SJSA1 (cell line): Measurements from ENCODE around the gene CARMIL3. TPM values are rescaled to one million over a fixed set of nuclear protein-coding genes. Genes with fewer than 3 reads are reported as not detected.
"Not testable (repeated sequence)": the region's sequence is repeated elsewhere in the genome, so short reads cannot be mapped to it uniquely, and the experiment has no call there.

Experiments used
- DNase-seq, 2 experiments: peaks; one replicate each; pipeline ENCODE4 v3.0.0-alpha.2; 2015 to 2020; ENCODE audit warnings: low spot score in 2 of 2, low read depth in 1 of 2
- H3K27ac ChIP-seq: fragments of 250-450 bp; sonication (Bioruptor Pico); 2 replicates; pipeline ENCODE4 v1.5.1; 2020; ENCODE audit warnings: mild to moderate bottlenecking, moderate library complexity
- H3K27me3 ChIP-seq: fragments of 250-450 bp; sonication (Bioruptor Pico); replicated peaks from 2 replicates; pipeline ENCODE4 v1.5.1; 2020; ENCODE audit warnings: mild to moderate bottlenecking, moderate library complexity
- H3K36me3 ChIP-seq: fragments of 250-450 bp; sonication (Bioruptor Pico); 2 replicates; pipeline ENCODE4 v1.5.1; 2020; ENCODE audit warnings: mild to moderate bottlenecking
- H3K4me1 ChIP-seq: fragments of 250-450 bp; sonication (Bioruptor Pico); replicated peaks from 2 replicates; pipeline ENCODE4 v1.6.1; 2021; ENCODE audit warnings: mild to moderate bottlenecking
- H3K4me3 ChIP-seq: fragments of 250-450 bp; sonication (Bioruptor Pico); 2 replicates; pipeline ENCODE4 v1.5.1; 2020; ENCODE audit warnings: mild to moderate bottlenecking
- H3K9me3 ChIP-seq: fragments of 250-450 bp; sonication (Bioruptor Pico); replicated peaks from 2 replicates; pipeline ENCODE4 v1.5.1; 2020; ENCODE audit warnings: mild to moderate bottlenecking
- total RNA-seq: library from RNA; depleted of rRNA; stranded (reverse); fragments of >200 nt; shearing (Covaris generic); gene quantifications from 2 replicates; pipeline ENCODE4 v1.2.3, GENCODE V29; 2014

CARMIL3 gene
- total RNA-seq, 1 experiment from 2014 or later: not detected

GRCh38 chr14:24105609-24106239 lies 53.9 kb downstream of the CARMIL3 start:
- H3K27ac ChIP-seq, DNase-seq, H3K4me1 ChIP-seq, H3K9me3 ChIP-seq, H3K36me3 ChIP-seq, H3K27me3 ChIP-seq, H3K4me3 ChIP-seq: not testable (repeated sequence)

DNA sequence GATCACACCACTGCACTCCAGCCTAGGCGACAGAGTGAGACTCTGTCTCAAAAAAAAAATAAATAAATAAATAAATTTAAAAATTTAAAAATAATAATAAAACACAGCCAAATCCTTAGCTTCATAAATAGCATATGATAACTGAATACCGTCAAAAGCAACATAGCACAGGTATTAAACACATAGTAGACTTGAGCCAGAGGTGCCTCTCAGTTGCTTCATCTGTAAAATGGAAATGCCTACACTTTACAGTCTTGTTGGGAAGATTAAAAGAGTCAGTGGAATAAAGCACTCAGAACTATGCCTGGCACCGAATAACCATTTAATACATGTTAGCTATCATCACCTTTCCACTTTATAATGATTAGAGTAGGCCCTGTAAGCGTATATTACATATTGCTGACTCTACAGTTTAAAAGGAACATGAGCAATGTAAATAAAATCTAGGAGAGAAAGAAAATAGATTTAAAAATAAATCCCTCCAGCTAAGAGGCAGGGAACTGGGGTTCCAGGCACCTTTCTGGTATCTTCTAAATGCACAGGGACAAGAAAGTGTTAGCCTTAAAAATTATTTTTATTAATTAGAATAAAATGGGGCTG lies 55.0 kb downstream of the CARMIL3 start:
- Histone ChIP-seq H3K27me3 (no peaks in the 10 kb centered on the region), H3K36me3 (0 out of 2 replicates have a peak, but pooled peaks cover 2% of the 10 kb centered on the region)

GRCh38 chr14:24108336-24108874 lies 56.6 kb downstream of the CARMIL3 start:
- Histone ChIP-seq H3K27ac (no peak overlapping the region), H3K27me3 (no peaks in the 10 kb centered on the region), H3K36me3 (0 out of 2 replicates have a peak, but pooled peaks cover 2% of the 10 kb centered on the region), H3K4me1 (no peaks in the 10 kb centered on the region), H3K9me3 (no peaks in the 10 kb centered on the region), H3K4me3 (no peak overlapping the region)
- no peak for DNase-seq

More for the DNA sequence above, 55.0 kb downstream of the CARMIL3 start:
- Histone ChIP-seq H3K4me1 (no peaks in the 10 kb centered on the region), H3K4me3 (no peak overlapping the region), H3K9me3 (no peaks in the 10 kb centered on the region), H3K27ac (no peak overlapping the region)
- no peak for DNase-seq

- no peak overlapping the region for H3K4me3 ChIP-seq
- H3K36me3 ChIP-seq: no peaks in the 10 kb centered on the region
- H3K27ac ChIP-seq: no peak overlapping the region
- H3K27me3 ChIP-seq: no peaks in the 10 kb centered on the region
- H3K9me3 ChIP-seq: no peaks in the 10 kb centered on the region
- DNase-seq: no peak
- no peaks in the 10 kb centered on the region for H3K4me1 ChIP-seq
These were observed 58.3 kb downstream of the CARMIL3 start for GRCh38 chr14:24110060-24110459.

- no peaks in the 10 kb centered on the region for H3K27me3 ChIP-seq
- peaks cover 2% of the 10 kb centered on the region for H3K4me1 ChIP-seq
- H3K4me3 ChIP-seq: no peak overlapping the region
- H3K27ac ChIP-seq: no peak overlapping the region
- no peak for DNase-seq
- no peaks in the 10 kb centered on the region for H3K9me3 ChIP-seq
- no peaks in the 10 kb centered on the region for H3K36me3 ChIP-seq
These were observed 58.7 kb downstream of the CARMIL3 start for GRCh38 chr14:24110523-24110922.

GRCh38 chr14:24113379-24113800 lies 61.6 kb downstream of the CARMIL3 start:
- peak overlapping the region; percentile 92 for H3K27ac ChIP-seq
- H3K4me1 ChIP-seq: peaks cover 7% of the 10 kb centered on the region
- H3K9me3 ChIP-seq: no peaks in the 10 kb centered on the region
- peak overlapping the region; percentile 65 for H3K4me3 ChIP-seq
- H3K36me3 ChIP-seq: peaks cover 14% of the 10 kb centered on the region
- DNase-seq: no peak
- H3K27me3 ChIP-seq: no peaks in the 10 kb centered on the region

GRCh38 chr14:24113801-24114531 lies 62.2 kb downstream of the CARMIL3 start:
- Histone ChIP-seq H3K27ac (peak overlapping the region; percentile 92), H3K36me3 (peaks cover 17% of the 10 kb centered on the region), H3K4me1 (peaks cover 7% of the 10 kb centered on the region), H3K4me3 (peak overlapping the region; percentile 65), H3K9me3 (no peaks in the 10 kb centered on the region), H3K27me3 (no peaks in the 10 kb centered on the region)
- DNase-seq: peak in 1 of 2 experiments; percentile 92

DNA sequence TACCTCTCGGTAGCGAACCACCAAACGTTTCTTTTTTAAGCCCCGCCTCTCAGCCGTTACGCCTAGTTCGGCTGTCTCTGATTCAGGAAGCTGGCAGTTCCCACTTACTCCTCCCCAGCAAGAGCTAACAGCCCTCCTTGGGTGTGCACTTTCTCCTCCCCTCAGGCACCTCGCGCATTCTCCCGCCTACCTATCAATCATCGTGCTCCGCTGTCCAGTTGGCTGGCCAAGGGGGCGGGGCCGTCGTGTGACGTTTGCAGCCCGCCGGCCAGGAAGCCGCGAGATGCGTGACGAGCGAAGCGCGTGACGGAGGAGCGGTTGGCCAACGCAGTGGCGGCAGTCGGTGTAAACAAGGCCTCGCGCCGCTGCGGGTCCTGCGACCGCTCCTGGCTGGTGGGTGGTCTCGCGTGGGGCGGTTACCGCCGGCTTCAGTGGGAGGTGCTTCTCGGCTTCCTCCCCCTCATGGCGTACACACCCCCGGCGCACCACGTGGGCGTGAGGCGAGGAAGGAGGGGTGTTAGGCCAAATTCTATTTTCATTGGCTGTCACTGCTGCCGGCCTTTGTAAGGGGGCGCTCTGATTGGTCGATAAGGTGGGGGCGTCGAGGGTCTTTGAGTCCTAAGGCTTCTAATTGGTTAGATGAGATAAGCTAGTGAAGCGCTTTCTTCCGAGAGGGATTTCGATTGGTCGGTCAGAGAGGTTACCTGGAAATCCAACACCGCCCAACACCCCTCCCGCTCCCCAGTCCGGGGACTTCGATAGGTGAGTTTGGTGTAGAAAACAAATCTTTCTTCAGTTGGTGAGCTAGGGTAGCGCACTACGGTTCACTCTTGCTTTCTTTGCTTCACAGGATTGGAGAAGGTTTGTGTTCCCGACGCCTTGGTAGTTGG lies 63.0 kb downstream of the CARMIL3 start, which contains the start of the genes DCAF11 and NRL:
Gene DCAF11, plus strand, starts transcription at position 246 of the 890 bp plus-strand sequence. CDS start 818 bp downstream, outside the sequence.
Gene NRL, minus strand, starts transcription at position 418 of the 890 bp plus-strand sequence. CDS start 32,101 bp downstream, outside the sequence.
- Histone ChIP-seq H3K36me3 (peaks cover 22% of the 10 kb centered on the region), H3K4me3 (peak within 1 kb of the TSS; percentile 65), H3K4me1 (peaks cover 7% of the 10 kb centered on the region), H3K27ac (peak within 1 kb of the TSS; percentile 92), H3K9me3 (no peaks in the 10 kb centered on the region), H3K27me3 (no peaks in the 10 kb centered on the region)
- peak; percentile 99 to 100 for DNase-seq

- H3K36me3 ChIP-seq: peaks cover 23% of the 10 kb centered on the region
- H3K4me1 ChIP-seq: peaks cover 7% of the 10 kb centered on the region
- no peak for DNase-seq
- H3K9me3 ChIP-seq: no peaks in the 10 kb centered on the region
- H3K27me3 ChIP-seq: no peaks in the 10 kb centered on the region
- H3K27ac ChIP-seq: peak overlapping the region; percentile 92
- peak overlapping the region; percentile 65 for H3K4me3 ChIP-seq
These were observed 63.8 kb downstream of the CARMIL3 start for GRCh38 chr14:24115422-24116127.

DNA sequence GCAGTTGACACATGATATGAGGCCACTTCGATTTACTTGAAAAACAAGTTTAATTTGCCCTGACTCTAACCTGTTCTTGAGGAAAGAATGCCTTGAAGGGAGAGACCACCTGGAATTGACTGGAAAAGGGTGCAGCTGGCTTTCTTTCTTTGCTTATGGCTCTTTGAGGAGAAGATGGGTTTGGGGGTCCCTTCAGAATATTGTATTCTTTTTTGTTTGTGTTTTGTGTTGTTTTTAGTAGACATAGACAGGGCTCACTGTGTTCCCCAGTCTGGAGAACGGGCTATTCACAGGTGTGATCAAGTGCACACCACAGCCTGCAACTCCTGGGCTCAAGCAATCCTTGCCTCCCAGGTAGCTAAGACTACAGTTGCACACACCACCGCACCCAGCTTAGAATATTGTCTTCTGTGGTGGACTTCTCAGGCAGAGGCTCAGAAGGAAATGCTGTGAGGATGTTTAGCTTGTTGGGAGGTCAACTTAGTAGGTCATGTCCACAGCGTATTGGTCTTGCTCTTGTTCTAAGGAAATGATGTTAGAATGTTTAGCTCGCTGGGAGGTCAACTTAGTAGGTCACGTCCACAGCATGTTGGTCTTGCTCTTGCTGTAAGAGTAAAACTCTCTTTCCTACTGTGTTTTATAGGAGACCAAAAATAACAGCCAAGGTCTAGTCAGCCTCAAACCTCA lies 64.5 kb downstream of the CARMIL3 start:
- peaks cover 25% of the 10 kb centered on the region for H3K36me3 ChIP-seq
- no peak for DNase-seq
- H3K9me3 ChIP-seq: no peaks in the 10 kb centered on the region

DNA sequence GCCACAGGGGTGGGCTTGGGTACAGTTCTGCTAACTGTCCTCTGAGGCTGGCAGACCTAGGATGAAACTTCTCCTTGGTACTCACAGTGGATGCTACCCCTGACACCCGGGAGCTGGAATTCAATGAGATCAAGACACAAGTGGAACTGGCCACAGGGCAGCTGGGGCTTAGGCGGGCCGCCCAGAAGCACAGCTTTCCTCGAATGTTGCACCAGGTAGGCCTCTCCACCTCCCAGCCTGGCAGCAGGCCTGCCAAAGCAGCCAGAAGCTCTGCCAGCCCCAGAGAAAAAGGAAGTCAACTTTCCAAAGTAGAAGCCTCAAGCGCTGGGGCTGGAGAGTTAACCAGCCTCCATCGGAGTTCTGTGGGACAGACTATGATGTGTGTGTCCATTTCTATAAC lies 65.4 kb downstream of the CARMIL3 start:
- peaks cover 30% of the 10 kb centered on the region for H3K36me3 ChIP-seq

More for the DNA sequence above, 64.5 kb downstream of the CARMIL3 start:
- peaks cover 7% of the 10 kb centered on the region for H3K4me1 ChIP-seq
- H3K4me3 ChIP-seq: no peak overlapping the region
- no peaks in the 10 kb centered on the region for H3K27me3 ChIP-seq
- H3K27ac ChIP-seq: no peak overlapping the region

More for the DNA sequence above, 65.4 kb downstream of the CARMIL3 start:
- no peak for DNase-seq
- Histone ChIP-seq H3K27ac (no peak overlapping the region), H3K27me3 (no peaks in the 10 kb centered on the region), H3K9me3 (no peaks in the 10 kb centered on the region), H3K4me3 (no peak overlapping the region), H3K4me1 (peaks cover 7% of the 10 kb centered on the region)
